Lower lobe of right lung (tissue), 2 donors: ENCODE results near the gene SHMT2. TPM values are rescaled to one million over a fixed set of nuclear protein-coding genes. Genes with fewer than 3 reads are reported as not detected.
A peak's percentile ranks its signal among the peaks of the same experiment; 100 is the strongest.

Experiments
- ATAC-seq, 2 donors: fragments of 200-7000 bp; cut with Tn5 transposase; one replicate each; pipeline ENCODE4 v1.9.1; 2020 to 2022; ENCODE audit warnings: mild to moderate bottlenecking in 2 of 2, moderate library complexity in 2 of 2
- DNase-seq: peaks from one replicate; pipeline ENCODE4 v3.0.0-alpha.2; 2020
- H3K27ac ChIP-seq: fragments of 200-600 bp; one replicate; pipeline ENCODE4 v1.8.0; 2022
- H3K27me3 ChIP-seq: fragments of 200-600 bp; one replicate; pipeline ENCODE4 v1.8.0; 2022; ENCODE audit warnings: low read depth
- H3K36me3 ChIP-seq: fragments of 200-600 bp; one replicate; pipeline ENCODE4 v1.8.0; 2022; ENCODE audit warnings: mild to moderate bottlenecking
- H3K4me1 ChIP-seq: fragments of 200-600 bp; one replicate; pipeline ENCODE4 v1.8.0; 2022
- H3K4me3 ChIP-seq: fragments of 200-600 bp; one replicate; pipeline ENCODE4 v1.8.0; 2022; ENCODE audit warnings: mild to moderate bottlenecking
- H3K9me3 ChIP-seq: fragments of 200-600 bp; one replicate; pipeline ENCODE4 v1.8.0; 2022
- CTCF ChIP-seq: fragments of 200-600 bp; IDR thresholded peaks from one replicate; pipeline ENCODE4 v1.8.0; 2022; ENCODE audit warnings: antibody characterized with exemption, mild to moderate bottlenecking
- intact Hi-C: fragments of 100-400 bp; cut with DNase I; formaldehyde crosslinking; loops from one replicate; pipeline ENCODE4 v1.11.0; 2022
- total RNA-seq: library from RNA; stranded (reverse); fragmentation: NEBNext Ultra II Directional; extraction: Animal tissue kit (Norgen Biotek cat#: 25700); gene quantifications from one replicate; pipeline ENCODE4 v1.2.1, GENCODE V29; 2021
- donor health status: DM: no; HTN: yes; CAD: no; lungs with severe emphysema.

SHMT2 gene
- total RNA-seq, 1 donor from 2014 or later = 66.6 TPM

- Histone ChIP-seq H3K9me3 (no peaks in the 10 kb centered on the region), H3K4me1 (peaks cover 59% of the 10 kb centered on the region), H3K27me3 (peaks cover 75% of the 10 kb centered on the region), H3K36me3 (peaks cover 15% of the 10 kb centered on the region), H3K27ac (peak overlapping the region; percentile 19), H3K4me3 (peak overlapping the region; percentile 57)
- intact Hi-C loops = no loop called here
- ATAC-seq = peak in 1 of 2 donors; percentile 3
- peak; percentile 49 for DNase-seq
- no peak for TF ChIP-seq CTCF
Measured at GRCh38 chr12:57237932-57238853, 8.7 kb downstream of the SHMT2 start.

DNA sequence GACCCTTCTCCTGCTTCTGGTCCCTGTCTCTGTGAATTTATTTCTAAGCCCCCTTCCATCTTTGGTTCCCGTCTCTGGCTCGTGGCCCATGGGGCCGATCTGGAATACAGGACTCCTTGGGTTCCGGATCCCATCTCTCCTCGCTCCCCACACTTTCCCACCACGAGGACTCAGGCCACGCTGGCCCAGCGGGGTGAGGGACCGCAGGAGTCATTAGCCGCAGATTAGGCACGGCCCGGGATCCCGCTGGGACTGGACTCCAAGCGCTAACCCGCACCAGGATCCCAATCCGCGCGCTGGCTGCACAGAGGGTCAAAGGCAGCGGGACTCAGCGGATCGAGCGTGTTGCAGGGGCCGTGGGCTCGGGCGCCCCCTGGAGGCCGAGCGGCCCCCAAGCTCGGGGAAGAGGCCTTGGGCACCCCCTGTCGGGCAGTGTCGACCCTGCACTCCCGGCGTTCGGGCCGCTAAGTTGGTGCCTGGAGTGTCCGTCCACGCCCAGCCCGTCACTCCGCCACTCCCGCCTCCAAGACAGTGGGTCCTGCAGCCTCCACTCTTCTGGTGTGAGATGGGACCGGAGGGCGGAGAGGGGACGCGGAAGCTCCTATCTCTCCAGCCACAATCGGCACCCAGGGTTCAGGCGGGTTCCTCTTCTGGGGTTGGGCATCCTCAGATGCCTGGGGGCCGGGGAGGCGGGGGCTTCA, 9.5 kb downstream of the SHMT2 start:
- peak; percentile 91 for DNase-seq
- ATAC-seq = peak; percentile 85 to 93
- peaks cover 67% of the 10 kb centered on the region for H3K4me1 ChIP-seq
- peak overlapping the region; percentile 19 for H3K27ac ChIP-seq
- peak overlapping the region; percentile 57 for H3K4me3 ChIP-seq
- peaks cover 7% of the 10 kb centered on the region for H3K36me3 ChIP-seq
- H3K27me3 ChIP-seq = peaks cover 82% of the 10 kb centered on the region
- no peaks in the 10 kb centered on the region for H3K9me3 ChIP-seq
- peak; percentile 100 for TF ChIP-seq CTCF
- intact Hi-C loops = no loop called here

- intact Hi-C loops = no loop called here
- no peak for ATAC-seq
Measured at GRCh38 chr12:57239587-57240065, 10.1 kb downstream of the SHMT2 start.

DNA sequence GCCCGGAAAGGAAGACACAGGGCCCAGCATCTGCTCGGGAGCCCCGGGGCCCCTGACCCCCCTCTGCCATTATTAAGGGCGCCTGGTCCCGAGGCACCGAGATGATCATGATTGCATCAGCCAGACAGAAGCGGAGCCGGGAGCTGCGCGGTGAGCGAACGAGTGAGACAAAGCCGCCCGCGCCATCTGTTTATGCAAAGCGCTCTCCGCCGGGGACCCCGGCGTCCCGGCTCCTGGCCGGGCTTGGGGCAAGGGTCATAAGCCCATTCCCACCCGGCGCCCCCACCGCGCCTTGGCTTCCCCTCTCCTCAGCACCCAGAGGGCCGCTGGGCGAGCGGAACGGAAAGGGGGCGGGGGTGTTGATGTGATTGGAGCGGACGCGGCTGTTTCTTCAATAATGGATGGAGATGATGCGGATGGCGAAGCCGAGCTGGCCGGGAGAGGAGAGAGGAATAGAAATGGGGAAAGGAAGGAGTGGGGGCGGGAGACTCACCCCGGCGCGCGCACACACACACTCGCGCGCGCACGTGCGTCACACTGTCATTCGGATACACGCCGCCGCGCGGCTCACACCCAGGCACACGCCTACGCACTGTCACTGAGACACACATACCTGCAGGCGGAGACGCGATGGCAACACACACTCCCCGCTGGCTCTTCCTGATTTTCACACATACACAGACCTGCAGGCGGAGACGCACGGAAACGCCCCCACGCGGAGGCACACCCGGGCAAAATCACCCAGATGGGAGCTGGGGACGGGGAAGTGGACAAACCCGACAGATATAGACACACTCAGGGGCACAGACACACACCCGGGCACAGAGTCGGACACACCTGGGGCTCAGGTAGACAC, 10.8 kb downstream of the SHMT2 start:
- H3K4me3 ChIP-seq = peak overlapping the region; percentile 57
- H3K36me3 ChIP-seq = no peaks in the 10 kb centered on the region
- no peak overlapping the region for H3K27ac ChIP-seq
- peak; percentile 69 for DNase-seq
- H3K27me3 ChIP-seq = peaks cover 86% of the 10 kb centered on the region
- TF ChIP-seq CTCF = no peak
- peak; percentile 6 to 13 for ATAC-seq
- intact Hi-C loops = no loop called here
- no peaks in the 10 kb centered on the region for H3K9me3 ChIP-seq
- peaks cover 69% of the 10 kb centered on the region for H3K4me1 ChIP-seq

More at GRCh38 chr12:57239587-57240065, 10.1 kb downstream of the SHMT2 start:
- no peak overlapping the region for H3K27ac ChIP-seq
- no peak for DNase-seq
- H3K27me3 ChIP-seq = peaks cover 86% of the 10 kb centered on the region
- peaks cover 69% of the 10 kb centered on the region for H3K4me1 ChIP-seq
- TF ChIP-seq CTCF = no peak
- peaks cover under 1% of the 10 kb centered on the region for H3K36me3 ChIP-seq
- H3K4me3 ChIP-seq = peak overlapping the region; percentile 57
- no peaks in the 10 kb centered on the region for H3K9me3 ChIP-seq

GRCh38 chr12:57240926-57241401, 11.5 kb downstream of the SHMT2 start:
- intact Hi-C loops = no loop called here
- Histone ChIP-seq H3K9me3 (no peaks in the 10 kb centered on the region), H3K27ac (no peak overlapping the region), H3K36me3 (no peaks in the 10 kb centered on the region), H3K27me3 (peaks cover 82% of the 10 kb centered on the region), H3K4me1 (peaks cover 69% of the 10 kb centered on the region), H3K4me3 (peak overlapping the region; percentile 57)
- no peak for DNase-seq
- TF ChIP-seq CTCF = no peak
- no peak for ATAC-seq
